ENCODE measurements around the gene OTOG.

DNA sequence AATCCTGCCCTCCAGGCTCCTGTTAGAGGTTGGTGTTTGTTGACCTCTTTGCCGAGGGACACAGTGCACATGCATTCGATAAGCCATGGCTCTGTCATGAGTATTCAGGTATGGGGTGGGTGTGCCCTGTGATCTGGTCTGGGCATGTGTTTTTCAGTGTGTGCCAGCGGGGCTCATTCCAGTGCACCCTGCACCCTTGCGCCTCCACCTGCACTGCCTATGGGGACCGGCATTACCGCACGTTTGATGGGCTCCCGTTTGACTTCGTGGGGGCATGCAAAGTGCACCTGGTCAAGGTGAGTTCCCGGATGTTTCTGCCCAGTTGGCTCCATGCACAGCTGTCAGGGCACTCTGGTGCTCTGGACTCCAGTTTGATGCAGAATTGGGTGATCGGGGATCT lies 44.2 kb downstream of the OTOG start:
- no peak for TF ChIP-seq EZH2 (IDR thresholded peaks at IDR 0.05; ENCODE audit: low read depth)
- TF ChIP-seq, protein P1, sequence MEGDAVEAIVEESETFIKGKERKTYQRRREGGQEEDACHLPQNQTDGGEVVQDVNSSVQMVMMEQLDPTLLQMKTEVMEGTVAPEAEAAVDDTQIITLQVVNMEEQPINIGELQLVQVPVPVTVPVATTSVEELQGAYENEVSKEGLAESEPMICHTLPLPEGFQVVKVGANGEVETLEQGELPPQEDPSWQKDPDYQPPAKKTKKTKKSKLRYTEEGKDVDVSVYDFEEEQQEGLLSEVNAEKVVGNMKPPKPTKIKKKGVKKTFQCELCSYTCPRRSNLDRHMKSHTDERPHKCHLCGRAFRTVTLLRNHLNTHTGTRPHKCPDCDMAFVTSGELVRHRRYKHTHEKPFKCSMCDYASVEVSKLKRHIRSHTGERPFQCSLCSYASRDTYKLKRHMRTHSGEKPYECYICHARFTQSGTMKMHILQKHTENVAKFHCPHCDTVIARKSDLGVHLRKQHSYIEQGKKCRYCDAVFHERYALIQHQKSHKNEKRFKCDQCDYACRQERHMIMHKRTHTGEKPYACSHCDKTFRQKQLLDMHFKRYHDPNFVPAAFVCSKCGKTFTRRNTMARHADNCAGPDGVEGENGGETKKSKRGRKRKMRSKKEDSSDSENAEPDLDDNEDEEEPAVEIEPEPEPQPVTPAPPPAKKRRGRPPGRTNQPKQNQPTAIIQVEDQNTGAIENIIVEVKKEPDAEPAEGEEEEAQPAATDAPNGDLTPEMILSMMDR (conservative IDR thresholded peaks at IDR 0.05): no peak
